ENCODE measurements around the gene GJB4.

Gene GJB4

GRCh38 chr1:34779005-34779404, 19.5 kb downstream of the GJB4 start:
- no peak for DNase-seq

GRCh38 chr1:34779526-34779925, 20.0 kb downstream of the GJB4 start:
- DNase-seq = no peak

GRCh38 chr1:34779962-34780361, 20.4 kb downstream of the GJB4 start:
- DNase-seq = no peak

GRCh38 chr1:34780528-34780927, 21.0 kb downstream of the GJB4 start:
- no peak for DNase-seq

GRCh38 chr1:34781071-34781843, 21.7 kb downstream of the GJB4 start, which contains the start of gene GJB3:
GJB3 (plus strand) TSS chr1:34781214; CDS start chr1:34784763, 3,549 bp downstream.
- DNase-seq = peak; percentile 1

GRCh38 chr1:34781844-34782391, 22.4 kb downstream of the GJB4 start:
- DNase-seq = no peak

- DNase-seq = no peak
Observed at GRCh38 chr1:34784751-34785221, 25.2 kb downstream of the GJB4 start.

GRCh38 chr1:34785231-34785874, 25.8 kb downstream of the GJB4 start:
- no peak for DNase-seq

GRCh38 chr1:34785875-34786470, 26.4 kb downstream of the GJB4 start:
- DNase-seq = no peak

GRCh38 chr1:34786521-34787325, 27.2 kb downstream of the GJB4 start:
- peak; percentile 58 for DNase-seq

GRCh38 chr1:34787461-34788420, 28.2 kb downstream of the GJB4 start:
- DNase-seq = no peak

- DNase-seq = no peak
Observed at GRCh38 chr1:34790985-34791384, 31.4 kb downstream of the GJB4 start.

- no peak for DNase-seq
Observed at GRCh38 chr1:34792424-34792823, 32.9 kb downstream of the GJB4 start.

- peak; percentile 7 for DNase-seq
Observed at GRCh38 chr1:34792868-34793727, 33.6 kb downstream of the GJB4 start, which contains the start of gene GJA4. GJA4 (plus strand) TSS chr1:34792999; CDS start chr1:34794214, 1,215 bp downstream.

GRCh38 chr1:34794001-34794789, 34.7 kb downstream of the GJB4 start:
- DNase-seq = no peak

GRCh38 chr1:34794790-34795180, 35.2 kb downstream of the GJB4 start:
- DNase-seq = no peak

- no peak for DNase-seq
Observed at GRCh38 chr1:34795916-34796315, 36.4 kb downstream of the GJB4 start.

GRCh38 chr1:34796990-34797389, 37.5 kb downstream of the GJB4 start:
- DNase-seq = no peak

- DNase-seq = no peak
Observed at GRCh38 chr1:34800214-34800613, 40.7 kb downstream of the GJB4 start.

- DNase-seq = no peak
Observed at GRCh38 chr1:34803770-34804169, 44.2 kb downstream of the GJB4 start.

All from NCI-H1105 (cell line).